CD14-positive monocyte (primary cell): ENCODE measurements around the gene PCCA. TPM values are rescaled to one million over a fixed set of nuclear protein-coding genes. Genes with fewer than 3 reads are reported as not detected.
A peak's percentile ranks its signal among the peaks of the same experiment; 100 is the strongest.

Experiments used
- DNase-seq, 3 donors: peaks; one replicate each; pipeline ENCODE4 v3.0.0-alpha.2; 2011 to 2022
- H2AFZ ChIP-seq: 2 replicates; pipeline ENCODE4 v1.6.0; 2012; ENCODE audit warnings: mild to moderate bottlenecking, low read depth, low read length, inconsistent platforms; ENCODE audit not compliant: insufficient read depth, poor library complexity, severe bottlenecking
- H3K27ac ChIP-seq, 2 donors: 1 replicate in 1 of 2; 2 replicates in 1 of 2; pipeline ENCODE4 v1.5.1; 2012 to 2013; ENCODE audit warnings: low read length in 2 of 2, control low read depth in 1 of 2, inconsistent platforms in 1 of 2, low read depth in 1 of 2, mild to moderate bottlenecking in 1 of 2
- H3K27me3 ChIP-seq, 2 donors: one replicate each; pipeline versions ENCODE4 v1.6.0 to v1.6.1; 2011 to 2013; ENCODE audit warnings: low read length in 2 of 2; ENCODE audit not compliant: control insufficient read depth in 2 of 2, insufficient read depth in 2 of 2
- H3K36me3 ChIP-seq, 2 donors: replicated peaks in 1 of 2; 1 replicate in 1 of 2; 2 replicates in 1 of 2; pipeline versions ENCODE4 v1.5.1 to v1.6.1; 2012 to 2013; ENCODE audit warnings: low read length in 2 of 2, control low read depth in 1 of 2, inconsistent platforms in 1 of 2, mild to moderate bottlenecking in 1 of 2; ENCODE audit not compliant: insufficient read depth in 2 of 2, control insufficient read depth in 1 of 2
- H3K4me1 ChIP-seq, 2 donors: 1 replicate in 1 of 2; 2 replicates in 1 of 2; pipeline versions ENCODE4 v1.5.1 to v1.6.1; 2012 to 2013; ENCODE audit warnings: low read length in 2 of 2, control low read depth in 1 of 2, inconsistent platforms in 1 of 2, mild to moderate bottlenecking in 1 of 2, moderate library complexity in 1 of 2; ENCODE audit not compliant: insufficient read depth in 2 of 2, control insufficient read depth in 1 of 2
- H3K4me2 ChIP-seq: replicated peaks from 2 replicates; pipeline ENCODE3; 2012; ENCODE audit warnings: low read length, moderate library complexity, mild to moderate bottlenecking; ENCODE audit not compliant: poor library complexity, severe bottlenecking; ENCODE audit errors: extremely low read depth
- H3K4me3 ChIP-seq, 3 experiments: fragments of 200-600 bp in 1 of 3; sonication (generic) in 1 of 3; replicated peaks in 1 of 3; 1 replicate in 2 of 3; 2 replicates in 1 of 3; pipeline ENCODE4 v1.5.1; 2011 to 2013; ENCODE audit warnings: low read length in 3 of 3, mild to moderate bottlenecking in 3 of 3, control low read depth in 2 of 3, low read depth in 2 of 3, inconsistent platforms in 1 of 3, moderate library complexity in 1 of 3
- H3K79me2 ChIP-seq: 2 replicates; pipeline ENCODE4 v1.6.0; 2012; ENCODE audit warnings: mild to moderate bottlenecking, control low read depth, inconsistent platforms, low read length, moderate library complexity; ENCODE audit not compliant: insufficient read depth
- H3K9ac ChIP-seq: 2 replicates; pipeline ENCODE4 v1.6.0; 2017; ENCODE audit warnings: low read length, mild to moderate bottlenecking; ENCODE audit not compliant: insufficient read depth, poor library complexity, severe bottlenecking
- H3K9me3 ChIP-seq, 2 donors: replicated peaks in 1 of 2; 1 replicate in 1 of 2; 2 replicates in 1 of 2; pipeline versions ENCODE4 v1.5.1 to v1.6.1; 2012 to 2013; ENCODE audit warnings: low read length in 2 of 2, control low read depth in 1 of 2; ENCODE audit not compliant: control insufficient read depth in 1 of 2, insufficient read depth in 1 of 2
- H4K20me1 ChIP-seq: 2 replicates; pipeline ENCODE4 v1.6.0; 2012; ENCODE audit warnings: mild to moderate bottlenecking, low read length, control low read depth, moderate library complexity; ENCODE audit not compliant: insufficient read depth
- H3K27ac Mint-ChIP-seq, 7 donors: one replicate each; pipeline ENCODE4 v1.8.0; 2020; ENCODE audit warnings: mild to moderate bottlenecking in 7 of 7, mixed read lengths in 7 of 7, moderate library complexity in 6 of 7, inconsistent platforms in 2 of 7
- H3K27me3 Mint-ChIP-seq, 3 donors: one replicate each; pipeline ENCODE4 v1.8.0; 2021 to 2022; ENCODE audit warnings: low read depth in 3 of 3, mild to moderate bottlenecking in 3 of 3, mixed read lengths in 3 of 3, moderate library complexity in 3 of 3, inconsistent platforms in 1 of 3
- H3K36me3 Mint-ChIP-seq, 2 donors: one replicate each; pipeline ENCODE4 v1.8.0; 2020; ENCODE audit warnings: mixed read lengths in 2 of 2, inconsistent platforms in 1 of 2, mild to moderate bottlenecking in 1 of 2
- H3K4me1 Mint-ChIP-seq: one replicate; pipeline ENCODE4 v1.8.0; 2020; ENCODE audit warnings: mild to moderate bottlenecking, mixed read lengths
- H3K4me3 Mint-ChIP-seq, 2 donors: one replicate each; pipeline ENCODE4 v1.8.0; 2020; ENCODE audit warnings: mild to moderate bottlenecking in 2 of 2, mixed read lengths in 2 of 2, moderate library complexity in 1 of 2
- H3K9me3 Mint-ChIP-seq, 7 donors: one replicate each; pipeline ENCODE4 v1.8.0; 2020 to 2022; ENCODE audit warnings: mixed read lengths in 7 of 7, mild to moderate bottlenecking in 6 of 7, moderate library complexity in 6 of 7, inconsistent platforms in 2 of 7
- CTCF ChIP-seq: fragments of 200-600 bp; IDR thresholded peaks from one replicate; pipeline ENCODE4 v1.8.0; 2022; ENCODE audit warnings: antibody characterized with exemption, mild to moderate bottlenecking
- WGBS: methylation state at CpG from one replicate; pipeline ENCODE4 v1.1.5; 2013; ENCODE audit warnings: missing lambda C conversion rate; ENCODE audit not compliant: insufficient coverage; 5-methylcytosine and 5-hydroxymethylcytosine counted together
- intact Hi-C, 2 donors: fragments of 100-400 bp; cut with micrococcal nuclease; formaldehyde crosslinking; loops; one replicate each; pipeline versions ENCODE4 v1.15.0 to v1.15.1; 2023
- polyA plus RNA-seq, 3 donors: library from polyadenylated mRNA; depleted of rRNA in 1 of 3; unstranded in 2 of 3; stranded (reverse) in 1 of 3; fragments of 300-500 nt in 2 of 3; fragments of >200 nt in 1 of 3; fragmentation: Illumina TruSeq in 2 of 3; gene quantifications; 1 replicate in 2 of 3; 2 replicates in 1 of 3; pipeline ENCODE4 v1.2.3, GENCODE V29; 2012 to 2021

PCCA gene
- polyA plus RNA-seq, 3 donors, result 4.4 to 13.5 (median 11.9) TPM

- H4K20me1 ChIP-seq, result no peaks in the 10 kb centered on the region
- no peak for DNase-seq
- H3K9me3 Mint-ChIP-seq, result peaks cover 0 to 7% (median 0%) of the 10 kb centered on the region in 7 donors
Observed at GRCh38 chr13:100433475-100433874, 344.6 kb downstream of the PCCA start.

GRCh38 chr13:100434010-100434763 lies 345.3 kb downstream of the PCCA start:
- no peaks in the 10 kb centered on the region for H3K27me3 Mint-ChIP-seq
- no peaks in the 10 kb centered on the region for H3K79me2 ChIP-seq
- H3K36me3 Mint-ChIP-seq, result peaks cover 7 to 21% of the 10 kb centered on the region in 2 donors
- no peak for TF ChIP-seq CTCF
- no peaks in the 10 kb centered on the region for H3K9me3 ChIP-seq
- H3K36me3 ChIP-seq, result no peaks in the 10 kb centered on the region
- H3K27ac ChIP-seq, result no peak overlapping the region
- no peak overlapping the region for H3K4me2 ChIP-seq
- DNase-seq, result no peak
- no peak overlapping the region for H3K4me3 Mint-ChIP-seq
- intact Hi-C loops, result no loop called here
- H2AFZ ChIP-seq, result no peak overlapping the region
- WGBS, result 93% methylated on average over 3 of the region's 5 CpGs
- H3K9me3 Mint-ChIP-seq, result peaks cover 0 to 7% (median 0%) of the 10 kb centered on the region in 7 donors
- no peaks in the 10 kb centered on the region for H3K27me3 ChIP-seq
- peak overlapping the region in 1 of 7 donors; percentile 31 for H3K27ac Mint-ChIP-seq
- no peak overlapping the region for H3K4me3 ChIP-seq
- H3K9ac ChIP-seq, result no peak overlapping the region
- H3K4me1 Mint-ChIP-seq, result peaks cover 2% of the 10 kb centered on the region
- H4K20me1 ChIP-seq, result no peaks in the 10 kb centered on the region
- H3K4me1 ChIP-seq, result no peaks in the 10 kb centered on the region

More at GRCh38 chr13:100433475-100433874, 344.6 kb downstream of the PCCA start:
- H3K79me2 ChIP-seq, result no peaks in the 10 kb centered on the region
- TF ChIP-seq CTCF, result no peak
- Mint-ChIP-seq H3K4me3 (no peak overlapping the region), H3K4me1 (peaks cover 2% of the 10 kb centered on the region), H3K36me3 (peaks cover 7 to 20% of the 10 kb centered on the region in 2 donors), H3K27me3 (no peaks in the 10 kb centered on the region), H3K27ac (no peak overlapping the region)
- intact Hi-C loops, result no loop called here
- no peak overlapping the region for H3K4me3 ChIP-seq
- no peak overlapping the region for H3K9ac ChIP-seq
- no peak overlapping the region for H3K27ac ChIP-seq
- H3K36me3 ChIP-seq, result no peaks in the 10 kb centered on the region
- no peaks in the 10 kb centered on the region for H3K27me3 ChIP-seq
- H3K4me1 ChIP-seq, result no peaks in the 10 kb centered on the region
- H3K9me3 ChIP-seq, result no peaks in the 10 kb centered on the region
- H2AFZ ChIP-seq, result no peak overlapping the region
- no peak overlapping the region for H3K4me2 ChIP-seq
